OCI-LY7 (cell line): Measurements from ENCODE around the gene GZMM. TPM values are rescaled to one million over a fixed set of nuclear protein-coding genes. Genes with fewer than 3 reads are reported as not detected.

Experiments used
- BruUV-seq: library from RNA; stranded (reverse); fragments of 400-500 nt; replicated peaks from 2 replicates; lab custom pipeline; 2021; lab: Mats Ljungman, UMichigan
- CTCF ChIA-PET: fragments of 300-600 bp; sonication (Branson Sonifier 250); formaldehyde crosslinking; loops from one replicate; lab custom pipeline; 2022; ENCODE audit warnings: antibody characterized with exemption; ENCODE audit not compliant: unreplicated experiment; lab: Charles Lee
- POLR2A ChIA-PET: fragments of 300-600 bp; sonication (Branson Sonifier 250); formaldehyde crosslinking; loops from one replicate; lab custom pipeline; 2022; ENCODE audit warnings: antibody characterized with exemption; lab: Charles Lee
- DNase-seq: peaks from one replicate; pipeline ENCODE4 v3.0.0-alpha.2; 2015; ENCODE audit warnings: low spot score
- H2AFZ ChIP-seq: fragments of 200-600 bp; sonication (generic), shearing (Covaris generic); 2 replicates; pipeline ENCODE4 v1.6.1; 2014; ENCODE audit warnings: mild to moderate bottlenecking, antibody characterized with exemption, low read length, moderate library complexity
- H3K27ac ChIP-seq: fragments of 200-600 bp; sonication (generic); 2 replicates; pipeline ENCODE4 v1.5.1; 2014; ENCODE audit warnings: mixed run types, low read depth, mild to moderate bottlenecking, moderate library complexity, low read length, inconsistent platforms; ENCODE audit not compliant: poor library complexity, severe bottlenecking
- H3K36me3 ChIP-seq: fragments of 200-600 bp; sonication (generic); 2 replicates; pipeline ENCODE4 v1.6.1; 2014; ENCODE audit warnings: mild to moderate bottlenecking, antibody characterized with exemption, low read length, moderate library complexity, mixed read lengths; ENCODE audit not compliant: insufficient read depth
- H3K4me1 ChIP-seq: fragments of 200-600 bp; sonication (generic); 2 replicates; pipeline ENCODE4 v1.5.1; 2014; ENCODE audit warnings: mild to moderate bottlenecking, low read length; ENCODE audit not compliant: insufficient read depth, poor library complexity, severe bottlenecking
- H3K4me2 ChIP-seq: fragments of 200-600 bp; sonication (generic); 2 replicates; pipeline ENCODE4 v1.6.1; 2014; ENCODE audit warnings: mild to moderate bottlenecking, low read length
- H3K4me3 ChIP-seq: fragments of 200-600 bp; sonication (generic); 2 replicates; pipeline ENCODE4 v1.5.1; 2014; ENCODE audit warnings: mild to moderate bottlenecking, low read depth, low read length; ENCODE audit not compliant: poor library complexity, severe bottlenecking
- H3K79me2 ChIP-seq: fragments of 200-600 bp; sonication (generic); 2 replicates; pipeline ENCODE4 v1.6.1; 2016; ENCODE audit warnings: low read depth, mild to moderate bottlenecking, low read length, moderate library complexity, mixed read lengths; ENCODE audit not compliant: insufficient read depth
- H3K9me2 ChIP-seq: fragments of 200-600 bp; sonication (generic); 2 replicates; pipeline ENCODE4 v1.6.1; 2016; ENCODE audit warnings: mild to moderate bottlenecking, low read length, mixed read lengths; ENCODE audit not compliant: insufficient read depth
- H3K9me3 ChIP-seq: fragments of 200-600 bp; sonication (generic); 2 replicates; pipeline ENCODE4 v1.6.1; 2014; ENCODE audit warnings: mild to moderate bottlenecking, mixed run types, low read length, mixed read lengths
- H4K20me1 ChIP-seq: fragments of 200-600 bp; sonication (generic); 2 replicates; pipeline ENCODE4 v1.6.1; 2014; ENCODE audit warnings: mild to moderate bottlenecking, antibody characterized with exemption, low read length, moderate library complexity, mixed read lengths; ENCODE audit not compliant: insufficient read depth
- EZH2phosphoT487 ChIP-seq: fragments of 200-600 bp; sonication (generic); IDR thresholded peaks from 2 replicates; pipeline ENCODE4 v1.6.1; 2018; ENCODE audit warnings: low read depth, borderline replicate concordance, mild to moderate bottlenecking, mixed run types, antibody characterized with exemption, low read length, moderate library complexity, mixed read lengths
- intact Hi-C: fragments of 100-400 bp; cut with micrococcal nuclease; formaldehyde crosslinking; loops from one replicate; pipeline ENCODE4 v1.10.0; 2022; ENCODE audit not compliant: unreplicated experiment
- total RNA-seq, 2 experiments: library from RNA; depleted of rRNA in 1 of 2; stranded (reverse); fragments of >200 nt in 1 of 2; shearing (Covaris generic) in 1 of 2; gene quantifications; 2 replicates each; pipeline ENCODE4 v1.2.3, GENCODE V29; 2014 to 2022
- TF ChIP-seq, protein P1 (sequence below): fragments of 200-600 bp; sonication (generic); conservative IDR thresholded peaks from 2 replicates; pipeline ENCODE4 v1.5.1; 2014; ENCODE audit warnings: mild to moderate bottlenecking, antibody characterized with exemption, low read length, moderate library complexity, mixed read lengths

GZMM gene
- total RNA-seq, 2 experiments from 2014 or later, result not detected

- no peaks in the 10 kb centered on the region; the same call in 1 of the 2 replicates for H3K9me3 ChIP-seq
- no peak for TF ChIP-seq EZH2phosphoT487
- TF ChIP-seq, protein P1, sequence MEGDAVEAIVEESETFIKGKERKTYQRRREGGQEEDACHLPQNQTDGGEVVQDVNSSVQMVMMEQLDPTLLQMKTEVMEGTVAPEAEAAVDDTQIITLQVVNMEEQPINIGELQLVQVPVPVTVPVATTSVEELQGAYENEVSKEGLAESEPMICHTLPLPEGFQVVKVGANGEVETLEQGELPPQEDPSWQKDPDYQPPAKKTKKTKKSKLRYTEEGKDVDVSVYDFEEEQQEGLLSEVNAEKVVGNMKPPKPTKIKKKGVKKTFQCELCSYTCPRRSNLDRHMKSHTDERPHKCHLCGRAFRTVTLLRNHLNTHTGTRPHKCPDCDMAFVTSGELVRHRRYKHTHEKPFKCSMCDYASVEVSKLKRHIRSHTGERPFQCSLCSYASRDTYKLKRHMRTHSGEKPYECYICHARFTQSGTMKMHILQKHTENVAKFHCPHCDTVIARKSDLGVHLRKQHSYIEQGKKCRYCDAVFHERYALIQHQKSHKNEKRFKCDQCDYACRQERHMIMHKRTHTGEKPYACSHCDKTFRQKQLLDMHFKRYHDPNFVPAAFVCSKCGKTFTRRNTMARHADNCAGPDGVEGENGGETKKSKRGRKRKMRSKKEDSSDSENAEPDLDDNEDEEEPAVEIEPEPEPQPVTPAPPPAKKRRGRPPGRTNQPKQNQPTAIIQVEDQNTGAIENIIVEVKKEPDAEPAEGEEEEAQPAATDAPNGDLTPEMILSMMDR, result no peak
- no peak overlapping the region for H3K4me3 ChIP-seq
- H3K79me2 ChIP-seq, result no peaks in the 10 kb centered on the region
- no peak overlapping the region for H2AFZ ChIP-seq
- no TSS peak for BruUV-seq
- CTCF ChIA-PET, result no interaction called here
- intact Hi-C loops, result no loop called here
- no peaks in the 10 kb centered on the region for H3K4me1 ChIP-seq
- no peaks in the 10 kb centered on the region for H4K20me1 ChIP-seq
- H3K27ac ChIP-seq, result no peak overlapping the region
- H3K36me3 ChIP-seq, result no peaks in the 10 kb centered on the region
- no peaks in the 10 kb centered on the region for H3K9me2 ChIP-seq
- no peak for DNase-seq
- no peak overlapping the region for H3K4me2 ChIP-seq
- POLR2A ChIA-PET, result no interaction called here
Observed at GRCh38 chr19:496986-497385, 46.9 kb upstream of the GZMM start.

DNA sequence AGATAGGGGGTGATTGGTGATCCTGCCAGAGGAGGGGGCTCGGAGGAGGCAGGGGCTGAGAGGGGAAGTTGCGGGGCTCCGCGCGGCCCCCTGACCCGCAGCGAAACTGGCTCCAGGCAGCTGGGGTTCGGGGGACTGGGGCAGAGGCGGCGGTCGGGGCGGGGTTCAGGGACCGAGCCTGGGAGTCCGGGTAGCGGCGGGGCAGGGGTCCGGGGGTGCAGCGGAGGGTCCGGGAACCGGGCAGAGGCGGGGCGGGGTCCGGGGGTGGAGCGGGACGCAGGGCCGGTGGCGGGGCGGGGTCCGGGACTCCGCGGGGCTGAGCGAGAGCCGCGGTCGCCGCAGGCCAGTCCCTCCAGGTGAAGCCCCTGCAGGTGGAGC lies 46.4 kb upstream of the GZMM start:
- Histone ChIP-seq H3K4me3 (no peak overlapping the region), H3K36me3 (no peaks in the 10 kb centered on the region), H3K9me2 (no peaks in the 10 kb centered on the region), H3K27ac (no peak overlapping the region), H4K20me1 (no peaks in the 10 kb centered on the region), H3K4me2 (no peak overlapping the region), H3K9me3 (no peaks in the 10 kb centered on the region), H2AFZ (no peak overlapping the region), H3K4me1 (peaks cover under 1% of the 10 kb centered on the region), H3K79me2 (no peaks in the 10 kb centered on the region)
- no TSS peak for BruUV-seq
- intact Hi-C loops, result no loop called here
- ChIA-PET POLR2A (no interaction called here), CTCF (no interaction called here)
- TF ChIP-seq, protein P1, result no peak
- TF ChIP-seq EZH2phosphoT487, result no peak
- DNase-seq, result no peak

DNA sequence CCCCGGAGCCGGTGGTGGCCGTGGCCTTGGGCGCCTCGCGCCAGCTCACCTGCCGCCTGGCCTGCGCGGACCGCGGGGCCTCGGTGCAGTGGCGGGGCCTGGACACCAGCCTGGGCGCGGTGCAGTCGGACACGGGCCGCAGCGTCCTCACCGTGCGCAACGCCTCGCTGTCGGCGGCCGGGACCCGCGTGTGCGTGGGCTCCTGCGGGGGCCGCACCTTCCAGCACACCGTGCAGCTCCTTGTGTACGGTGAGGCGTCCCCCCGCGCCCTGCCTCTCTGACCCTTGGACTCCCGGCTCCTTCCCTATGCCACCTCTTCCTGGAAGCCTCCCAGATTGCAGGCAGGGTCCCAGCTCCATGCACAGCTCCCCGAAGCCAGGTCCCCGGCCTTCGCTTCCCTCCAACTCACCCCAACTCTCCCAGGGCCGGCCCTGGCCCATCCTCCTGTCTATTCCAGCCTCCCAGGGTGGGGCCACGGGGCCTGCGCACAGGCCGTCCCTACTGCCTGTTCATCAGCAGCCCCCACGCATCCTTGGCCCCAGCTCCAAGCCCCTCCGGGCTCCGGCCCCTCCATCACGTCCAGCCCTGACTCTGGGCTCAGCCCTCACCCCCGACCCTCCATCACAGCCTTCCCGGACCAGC lies 45.9 kb upstream of the GZMM start:
- POLR2A ChIA-PET, result no interaction called here
- no TSS peak for BruUV-seq

More for the DNA sequence above, 45.9 kb upstream of the GZMM start:
- intact Hi-C loops, result no loop called here
- Histone ChIP-seq H3K36me3 (no peaks in the 10 kb centered on the region), H3K9me2 (no peaks in the 10 kb centered on the region), H3K27ac (no peak overlapping the region), H3K4me2 (no peak overlapping the region), H3K4me1 (peaks cover 6% of the 10 kb centered on the region), H3K9me3 (no peaks in the 10 kb centered on the region), H3K4me3 (no peak overlapping the region), H2AFZ (no peak overlapping the region), H3K79me2 (no peaks in the 10 kb centered on the region), H4K20me1 (no peaks in the 10 kb centered on the region)
- no peak for TF ChIP-seq EZH2phosphoT487
- TF ChIP-seq, protein P1, result no peak
- CTCF ChIA-PET, result no interaction called here
- DNase-seq, result no peak
